Measurements from ENCODE around the gene PYROXD2.

DNA sequence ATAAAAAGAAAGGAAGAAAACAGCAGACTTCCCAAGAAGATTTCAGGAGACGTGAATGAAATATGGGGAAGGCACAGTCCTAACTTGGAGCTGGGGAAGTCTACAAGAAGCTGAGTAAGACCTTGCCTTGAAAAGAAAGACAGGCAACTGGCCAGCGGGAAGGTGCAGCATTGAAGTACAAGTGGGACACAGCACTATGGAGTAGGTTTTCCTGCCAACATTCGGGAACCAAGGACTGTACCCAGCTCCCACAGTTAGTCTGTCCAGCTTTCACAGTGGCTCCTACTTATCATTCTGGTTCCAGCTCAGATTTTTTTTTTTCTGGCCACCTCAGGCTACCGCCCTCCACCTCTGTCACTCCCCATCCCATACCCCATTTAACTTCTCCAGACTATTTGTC lies 21.7 kb upstream of the PYROXD2 start:
- TF ChIP-seq, protein P1, sequence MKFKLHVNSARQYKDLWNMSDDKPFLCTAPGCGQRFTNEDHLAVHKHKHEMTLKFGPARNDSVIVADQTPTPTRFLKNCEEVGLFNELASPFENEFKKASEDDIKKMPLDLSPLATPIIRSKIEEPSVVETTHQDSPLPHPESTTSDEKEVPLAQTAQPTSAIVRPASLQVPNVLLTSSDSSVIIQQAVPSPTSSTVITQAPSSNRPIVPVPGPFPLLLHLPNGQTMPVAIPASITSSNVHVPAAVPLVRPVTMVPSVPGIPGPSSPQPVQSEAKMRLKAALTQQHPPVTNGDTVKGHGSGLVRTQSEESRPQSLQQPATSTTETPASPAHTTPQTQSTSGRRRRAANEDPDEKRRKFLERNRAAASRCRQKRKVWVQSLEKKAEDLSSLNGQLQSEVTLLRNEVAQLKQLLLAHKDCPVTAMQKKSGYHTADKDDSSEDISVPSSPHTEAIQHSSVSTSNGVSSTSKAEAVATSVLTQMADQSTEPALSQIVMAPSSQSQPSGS (CRISPR knock-in tag; IDR thresholded peaks at IDR 0.05): no peak
- no peak for TF ChIP-seq GABPB1 (CRISPR knock-in tag; IDR thresholded peaks at IDR 0.05)
- no peak for TF ChIP-seq TAF1 (CRISPR knock-in tag; IDR thresholded peaks at IDR 0.05)
